Endodermal cell (in vitro differentiated cells): ENCODE measurements around the gene PSMD5. TPM values are rescaled to one million over a fixed set of nuclear protein-coding genes. Genes with fewer than 3 reads are reported as not detected.
A peak's percentile ranks its signal among the peaks of the same experiment; 100 is the strongest.

ENCODE experiments used
- DNase-seq: peaks from one replicate; pipeline ENCODE4 v3.0.0-alpha.2; 2017
- H3K27ac ChIP-seq: 2 replicates; pipeline ENCODE4 v1.5.1; 2013; ENCODE audit warnings: mild to moderate bottlenecking, low read depth, low read length, moderate library complexity
- H3K27me3 ChIP-seq: 2 replicates; pipeline ENCODE4 v1.6.1; 2013; ENCODE audit warnings: mild to moderate bottlenecking, low read length, moderate library complexity; ENCODE audit not compliant: insufficient read depth, control insufficient read depth, poor library complexity, severe bottlenecking
- H3K36me3 ChIP-seq: 2 replicates; pipeline ENCODE4 v1.7.0; 2013; ENCODE audit warnings: mild to moderate bottlenecking, low read length, moderate library complexity; ENCODE audit not compliant: control insufficient read depth, insufficient read depth
- H3K4me1 ChIP-seq: one replicate; pipeline ENCODE4 v1.7.0; 2013; ENCODE audit warnings: low read length; ENCODE audit not compliant: control insufficient read depth, insufficient read depth
- H3K4me3 ChIP-seq: 2 replicates; pipeline ENCODE4 v1.5.1; 2013; ENCODE audit warnings: mild to moderate bottlenecking, low read length, moderate library complexity
- H3K9ac ChIP-seq: 2 replicates; pipeline ENCODE4 v1.6.1; 2013; ENCODE audit warnings: mild to moderate bottlenecking, low read length, moderate library complexity; ENCODE audit not compliant: poor library complexity, severe bottlenecking; ENCODE audit errors: extremely low read depth
- H3K9me3 ChIP-seq: 2 replicates; pipeline ENCODE4 v1.6.1; 2013; ENCODE audit warnings: mild to moderate bottlenecking, low read length, moderate library complexity; ENCODE audit not compliant: control insufficient read depth
- H3K27ac Mint-ChIP-seq: 2 replicates; pipeline ENCODE4 v1.8.0; 2020; ENCODE audit warnings: mixed read lengths
- H3K27me3 Mint-ChIP-seq: 2 replicates; pipeline ENCODE4 v1.8.0; 2021; ENCODE audit warnings: mild to moderate bottlenecking, mixed read lengths; ENCODE audit not compliant: insufficient read depth
- H3K36me3 Mint-ChIP-seq: 2 replicates; pipeline ENCODE4 v1.8.0; 2020; ENCODE audit warnings: low read depth, mixed read lengths
- H3K4me1 Mint-ChIP-seq: 2 replicates; pipeline ENCODE4 v1.8.0; 2020; ENCODE audit warnings: mixed read lengths
- H3K4me3 Mint-ChIP-seq: 2 replicates; pipeline ENCODE4 v1.8.0; 2020; ENCODE audit warnings: mild to moderate bottlenecking, moderate library complexity, mixed read lengths
- H3K9me3 Mint-ChIP-seq: 2 replicates; pipeline ENCODE4 v1.8.0; 2020; ENCODE audit warnings: mild to moderate bottlenecking, mixed read lengths
- CTCF ChIP-seq: fragments of 200-600 bp; sonication (generic); conservative IDR thresholded peaks from 2 replicates; pipeline ENCODE4 v1.5.0; 2021; ENCODE audit warnings: antibody characterized with exemption, mild to moderate bottlenecking
- WGBS, 2 experiments: methylation state at CpG; one replicate each; pipeline versions ENCODE4 v1.1.5 to v1.1.7; 2013; ENCODE audit warnings: missing lambda C conversion rate in 2 of 2, mixed read lengths in 1 of 2; ENCODE audit not compliant: insufficient coverage in 1 of 2, insufficient read length in 1 of 2; 5-methylcytosine and 5-hydroxymethylcytosine counted together
- total RNA-seq, 2 donors: library from RNA; stranded (reverse); fragmentation: NEBNext Ultra II Directional in 1 of 2; extraction: Animal tissue kit (Norgen Biotek cat#: 25700) in 1 of 2; gene quantifications; 2 replicates in 1 of 2; 3 replicates in 1 of 2; pipeline ENCODE4 v1.2.1, GENCODE V29; 2021

PSMD5 gene
- total RNA-seq, 2 donors from 2014 or later = 21.8 to 52.7 TPM

DNA sequence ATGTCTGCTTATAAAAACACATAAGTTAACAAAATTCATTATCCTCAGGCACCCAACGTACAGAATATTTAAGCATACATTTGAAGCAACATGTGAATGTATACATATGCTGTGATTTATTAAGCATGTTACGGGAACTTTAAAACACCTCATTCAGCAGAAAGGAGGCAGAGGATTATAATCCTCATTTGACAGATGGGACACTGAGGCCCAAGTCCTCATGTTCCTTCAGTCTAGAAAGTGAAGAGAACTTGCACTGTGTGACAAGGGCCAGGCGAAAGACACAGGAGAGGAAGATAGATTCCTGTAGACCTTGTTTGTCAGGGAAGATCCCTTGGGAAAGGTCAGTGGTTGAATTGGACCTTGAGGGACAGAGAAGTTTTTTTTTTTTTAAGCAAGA lies 7.6 kb upstream of the PSMD5 start:
- Histone ChIP-seq H3K9ac (no peak overlapping the region), H3K4me1 (peaks cover 18% of the 10 kb centered on the region), H3K9me3 (no peaks in the 10 kb centered on the region), H3K4me3 (no peak overlapping the region), H3K27me3 (no peaks in the 10 kb centered on the region), H3K36me3 (peaks cover 27% of the 10 kb centered on the region), H3K27ac (no peak overlapping the region)
- Mint-ChIP-seq H3K9me3 (no peaks in the 10 kb centered on the region), H3K27ac (no peak overlapping the region), H3K4me3 (no peak overlapping the region), H3K4me1 (peaks cover 46% of the 10 kb centered on the region), H3K27me3 (no peaks in the 10 kb centered on the region), H3K36me3 (no peaks in the 10 kb centered on the region)
- DNase-seq = no peak
- 97 to 100% methylated on average over 2 to 3 of the region's 3 CpGs for WGBS, 2 experiments
- TF ChIP-seq CTCF = no peak

GRCh38 chr9:120846906-120847305 lies 4.2 kb upstream of the PSMD5 start:
- H3K36me3 Mint-ChIP-seq = peaks cover under 1% of the 10 kb centered on the region
- H3K27ac Mint-ChIP-seq = peak overlapping the region; percentile 80
- TF ChIP-seq CTCF = no peak
- 76 to 78% methylated on average over 1 of the region's 1 CpG for WGBS, 2 experiments
- no peak for DNase-seq
- no peak overlapping the region for H3K27ac ChIP-seq
- H3K27me3 ChIP-seq = no peaks in the 10 kb centered on the region
- H3K27me3 Mint-ChIP-seq = peaks cover 3% of the 10 kb centered on the region
- H3K9me3 Mint-ChIP-seq = peaks cover 4% of the 10 kb centered on the region
- H3K4me1 ChIP-seq = peaks cover 18% of the 10 kb centered on the region
- H3K4me3 Mint-ChIP-seq = no peak overlapping the region
- peak overlapping the region; percentile 2 for H3K9ac ChIP-seq
- peak overlapping the region; percentile 72 for H3K4me3 ChIP-seq
- no peaks in the 10 kb centered on the region for H3K9me3 ChIP-seq
- H3K36me3 ChIP-seq = peaks cover 28% of the 10 kb centered on the region
- peaks cover 38% of the 10 kb centered on the region for H3K4me1 Mint-ChIP-seq

DNA sequence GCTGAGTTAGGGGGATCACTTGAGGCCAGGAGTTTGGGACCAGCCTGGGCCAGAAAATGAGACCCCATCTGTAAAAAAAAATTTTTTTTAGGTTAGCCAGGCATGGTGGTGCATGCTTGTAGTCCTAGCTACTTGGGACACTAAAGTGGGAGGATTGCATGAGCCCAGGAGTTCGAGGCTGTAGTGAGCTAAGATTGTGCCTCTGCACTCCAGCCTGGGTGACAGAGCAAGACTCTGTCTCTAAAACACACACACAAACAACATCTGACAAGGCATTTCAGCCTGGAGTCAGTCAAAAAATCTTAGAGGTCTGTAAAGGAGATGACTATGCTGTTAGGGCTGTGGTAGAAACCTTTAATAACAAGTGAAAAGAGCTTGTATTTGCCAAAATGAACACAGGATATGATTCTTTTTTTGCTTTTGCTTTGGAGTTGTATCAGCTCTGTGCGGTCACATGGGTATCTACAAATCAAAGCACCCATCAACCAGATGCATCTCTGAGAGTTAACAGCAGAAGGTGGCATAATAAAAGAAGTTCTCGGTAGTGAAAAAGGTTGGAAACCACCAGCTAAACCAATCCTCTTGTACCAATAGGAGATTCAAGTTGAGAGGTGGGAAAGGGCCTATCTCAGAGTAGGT lies 3.6 kb upstream of the PSMD5 start:
- H3K4me3 Mint-ChIP-seq = no peak overlapping the region
- peaks cover 3% of the 10 kb centered on the region for H3K27me3 Mint-ChIP-seq
- Histone ChIP-seq H3K27ac (no peak overlapping the region), H3K4me1 (peaks cover 14% of the 10 kb centered on the region), H3K4me3 (peak overlapping the region; percentile 72), H3K9me3 (no peaks in the 10 kb centered on the region), H3K27me3 (no peaks in the 10 kb centered on the region), H3K9ac (peak overlapping the region; percentile 2), H3K36me3 (peaks cover 28% of the 10 kb centered on the region)
- no peak for TF ChIP-seq CTCF
- peaks cover 4% of the 10 kb centered on the region for H3K9me3 Mint-ChIP-seq
- H3K4me1 Mint-ChIP-seq = peaks cover 37% of the 10 kb centered on the region
- peak overlapping the region; percentile 86 for H3K27ac Mint-ChIP-seq
- WGBS, 2 experiments = 84 to 100% methylated on average over 2 to 3 of the region's 3 CpGs
- peaks cover 6% of the 10 kb centered on the region for H3K36me3 Mint-ChIP-seq
- DNase-seq = no peak
